Measurements from ENCODE around the gene SORL1. TPM values are rescaled to one million over a fixed set of nuclear protein-coding genes. Genes with fewer than 3 reads are reported as not detected.

SORL1 gene
- total RNA-seq, 1 donor from 2014 or later: 4.3 TPM

DNA sequence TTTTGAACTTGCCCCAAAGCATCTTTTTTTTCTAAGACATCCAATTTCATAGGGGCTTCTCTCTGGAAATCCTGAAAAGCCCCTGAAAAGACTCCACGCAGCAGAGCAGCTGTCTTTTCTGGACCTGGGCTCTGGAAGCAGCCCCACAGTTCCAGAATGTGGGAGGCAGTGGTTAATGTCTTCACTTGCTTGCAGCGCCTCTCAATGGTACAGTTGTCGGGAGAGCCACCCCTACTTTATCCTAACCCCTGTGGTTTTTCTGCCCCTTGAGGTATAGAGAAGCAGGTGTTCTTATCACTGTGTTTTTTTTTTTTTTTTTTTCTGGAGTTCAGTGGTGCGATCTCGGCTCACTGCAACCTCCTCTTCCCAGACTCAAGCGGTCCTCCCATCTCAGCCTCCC lies 84.0 kb downstream of the SORL1 start:
- DNase-seq (ENCODE audit: low read depth): no peak

GRCh38 chr11:121538054-121538453 lies 85.9 kb downstream of the SORL1 start:
- no peak for DNase-seq (ENCODE audit: low read depth)

DNA sequence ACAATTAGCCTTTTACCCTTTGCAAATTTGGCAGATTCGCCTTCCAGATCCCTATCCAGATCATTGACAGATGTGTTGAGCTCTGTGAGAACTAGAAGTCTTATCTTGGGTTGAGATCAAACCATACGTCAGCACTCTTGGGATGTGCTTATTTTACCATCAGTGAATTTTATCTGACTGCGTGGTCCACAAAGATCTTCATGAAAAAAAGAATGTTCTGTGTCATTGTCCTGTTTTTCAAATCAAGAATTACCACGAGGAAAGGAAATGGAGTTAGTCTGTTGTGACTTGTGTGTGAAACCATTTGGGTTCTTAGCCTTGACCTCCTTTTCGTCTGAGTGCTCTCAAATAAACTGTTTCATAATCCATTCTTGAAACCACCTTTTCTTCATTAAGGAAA lies 86.9 kb downstream of the SORL1 start:
- DNase-seq (ENCODE audit: low read depth): no peak

- DNase-seq (ENCODE audit: low read depth): peak; percentile 56
Measured at GRCh38 chr11:121540627-121541026, 88.5 kb downstream of the SORL1 start.

DNA sequence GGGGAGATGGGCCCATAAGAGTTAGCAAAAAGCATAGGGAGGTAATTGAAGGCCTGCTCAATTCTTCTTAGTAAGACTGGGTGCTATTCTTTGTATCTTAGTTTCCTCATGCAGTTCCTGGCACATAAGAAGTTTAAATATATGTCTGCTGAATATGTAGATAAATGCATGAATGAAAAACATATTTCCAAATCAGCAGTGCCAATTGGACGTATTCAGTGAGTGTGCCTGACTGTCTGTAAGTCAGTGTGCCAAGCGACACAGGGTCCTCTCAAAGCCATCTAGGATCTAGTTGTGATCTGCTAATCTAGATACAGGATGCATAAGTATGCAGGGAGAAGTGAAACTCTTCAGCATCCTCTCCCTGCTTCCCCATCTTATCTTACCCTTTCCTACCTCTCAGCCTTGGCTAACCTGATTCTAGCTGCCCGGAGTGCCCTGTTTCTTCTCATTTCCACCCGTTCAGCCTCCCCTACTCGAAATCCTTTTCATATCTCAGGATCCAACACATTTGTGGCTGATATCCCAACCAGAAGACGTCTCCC lies 91.8 kb downstream of the SORL1 start:
- no peak for DNase-seq (ENCODE audit: low read depth)

- no peak for DNase-seq (ENCODE audit: low read depth)
Measured at GRCh38 chr11:121544956-121545355, 92.8 kb downstream of the SORL1 start.

DNA sequence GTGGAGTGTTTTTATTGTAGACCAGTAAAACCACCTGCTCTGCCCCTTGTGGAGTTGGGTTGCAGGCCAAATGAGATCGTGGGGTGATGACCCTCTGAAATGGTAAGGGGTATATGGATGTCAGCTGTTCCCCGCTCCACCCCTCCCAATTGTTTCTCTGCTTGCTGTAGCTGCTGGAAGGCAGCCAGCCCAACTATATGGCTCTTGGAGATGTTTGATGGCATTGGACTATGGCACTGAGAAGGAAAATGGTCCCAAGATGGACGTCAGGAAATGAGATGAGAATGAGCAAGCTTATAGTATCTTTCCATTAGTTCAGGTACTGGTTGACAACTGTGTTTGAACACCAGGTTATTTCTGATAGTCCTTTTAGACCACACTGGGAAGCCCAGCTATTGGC lies 95.5 kb downstream of the SORL1 start:
- no peak for DNase-seq (ENCODE audit: low read depth)

GRCh38 chr11:121550247-121551030 lies 98.3 kb downstream of the SORL1 start:
- DNase-seq (ENCODE audit: low read depth): no peak

GRCh38 chr11:121551463-121551862 lies 99.3 kb downstream of the SORL1 start:
- no peak for DNase-seq (ENCODE audit: low read depth)

DNA sequence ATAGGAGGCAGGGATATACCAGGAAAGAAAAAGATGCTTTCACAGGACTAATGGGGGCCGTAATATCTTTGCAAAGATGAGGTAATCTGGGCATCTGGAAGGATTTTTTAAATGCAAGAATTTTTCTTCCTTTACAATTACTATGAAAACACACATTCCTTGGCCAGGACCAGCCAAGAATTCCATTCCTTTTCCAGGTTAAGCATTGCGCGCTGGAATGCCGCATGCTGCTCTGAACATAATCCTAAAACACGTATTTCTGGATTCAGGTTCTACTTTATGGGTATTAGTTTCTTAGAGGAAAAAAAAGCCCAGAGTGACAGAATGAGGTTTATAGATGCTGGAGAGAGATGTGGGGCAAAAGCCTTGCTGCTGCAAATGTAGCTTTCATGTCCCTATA lies 100.0 kb downstream of the SORL1 start:
- no peak for DNase-seq (ENCODE audit: low read depth)

DNA sequence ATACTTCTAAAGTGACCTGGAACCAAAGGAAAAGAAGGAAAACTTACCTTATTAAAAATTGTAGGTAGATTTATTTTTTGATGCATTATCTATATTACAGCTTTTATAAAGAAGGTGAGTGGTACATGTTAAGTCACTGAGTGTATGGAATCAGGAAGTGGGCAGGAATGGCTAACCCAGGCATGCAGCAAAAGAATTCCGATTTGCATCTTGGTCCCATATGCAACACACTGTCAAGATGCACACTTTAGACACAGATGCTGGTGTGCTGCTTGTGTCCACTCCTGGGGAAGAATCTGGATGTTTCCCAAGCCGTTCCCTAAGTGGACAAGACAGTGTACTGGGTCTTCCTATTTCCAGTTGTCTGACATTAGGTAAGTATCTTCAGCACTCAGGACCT lies 100.5 kb downstream of the SORL1 start:
- DNase-seq (ENCODE audit: low read depth): no peak

- no peak for DNase-seq (ENCODE audit: low read depth)
Measured at GRCh38 chr11:121553389-121553788, 101.3 kb downstream of the SORL1 start.

DNA sequence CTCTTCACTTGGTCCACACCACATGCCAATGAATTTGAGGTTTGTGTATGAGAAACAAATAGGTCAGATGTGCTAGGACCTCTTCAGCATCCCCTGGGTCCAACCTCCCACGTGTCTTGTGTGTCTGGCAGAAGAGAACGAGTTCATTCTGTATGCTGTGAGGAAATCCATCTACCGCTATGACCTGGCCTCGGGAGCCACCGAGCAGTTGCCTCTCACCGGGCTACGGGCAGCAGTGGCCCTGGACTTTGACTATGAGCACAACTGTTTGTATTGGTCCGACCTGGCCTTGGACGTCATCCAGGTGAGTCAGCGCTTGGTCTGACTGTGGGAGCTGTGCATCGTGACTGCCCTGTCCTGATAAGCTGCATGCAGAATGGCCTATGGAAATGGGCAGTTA lies 101.7 kb downstream of the SORL1 start:
- peak; percentile 27 for DNase-seq (ENCODE audit: low read depth)

GRCh38 chr11:121554552-121554951 lies 102.4 kb downstream of the SORL1 start:
- no peak for DNase-seq (ENCODE audit: low read depth)

DNA sequence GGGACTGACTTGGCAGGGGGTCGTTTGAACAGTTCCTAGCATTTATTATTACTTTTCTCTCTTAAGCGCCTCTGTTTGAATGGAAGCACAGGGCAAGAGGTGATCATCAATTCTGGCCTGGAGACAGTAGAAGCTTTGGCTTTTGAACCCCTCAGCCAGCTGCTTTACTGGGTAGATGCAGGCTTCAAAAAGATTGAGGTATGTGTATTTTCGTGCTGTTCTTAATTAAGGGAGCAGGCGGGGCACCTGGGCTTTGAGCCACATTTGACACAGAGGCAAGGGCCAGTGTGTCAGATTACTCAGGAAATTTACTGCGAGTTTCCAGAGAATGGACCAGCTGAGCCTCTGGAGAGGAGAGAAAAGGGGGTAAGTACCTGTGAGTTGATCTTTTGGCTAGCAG lies 103.0 kb downstream of the SORL1 start:
- DNase-seq (ENCODE audit: low read depth): no peak

GRCh38 chr11:121556937-121557336 lies 104.8 kb downstream of the SORL1 start:
- DNase-seq (ENCODE audit: low read depth): no peak

GRCh38 chr11:121557348-121557747 lies 105.2 kb downstream of the SORL1 start:
- peak; percentile 80 for DNase-seq (ENCODE audit: low read depth)

- no peak for DNase-seq (ENCODE audit: low read depth)
Measured at GRCh38 chr11:121559606-121560200, 107.6 kb downstream of the SORL1 start.

DNA sequence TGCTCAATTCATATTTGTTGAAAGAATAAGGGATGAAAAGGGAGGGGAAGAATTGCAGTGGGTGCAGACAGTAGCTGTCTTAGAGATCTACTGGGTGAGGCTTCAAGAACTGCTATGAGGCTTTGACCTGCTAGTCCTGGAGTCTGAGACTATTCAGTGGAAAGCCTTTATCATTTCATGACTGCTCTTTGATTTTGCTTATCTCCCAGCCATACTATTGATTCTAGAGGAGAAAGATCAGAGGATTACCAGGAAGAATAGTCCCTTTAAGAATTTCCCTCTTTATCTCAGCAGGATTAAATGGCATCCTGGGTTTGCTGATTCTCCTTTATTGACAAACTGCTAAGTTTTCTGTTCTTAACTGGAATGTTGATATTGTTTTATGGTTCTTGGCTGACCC lies 108.1 kb downstream of the SORL1 start:
- DNase-seq (ENCODE audit: low read depth): no peak

DNA sequence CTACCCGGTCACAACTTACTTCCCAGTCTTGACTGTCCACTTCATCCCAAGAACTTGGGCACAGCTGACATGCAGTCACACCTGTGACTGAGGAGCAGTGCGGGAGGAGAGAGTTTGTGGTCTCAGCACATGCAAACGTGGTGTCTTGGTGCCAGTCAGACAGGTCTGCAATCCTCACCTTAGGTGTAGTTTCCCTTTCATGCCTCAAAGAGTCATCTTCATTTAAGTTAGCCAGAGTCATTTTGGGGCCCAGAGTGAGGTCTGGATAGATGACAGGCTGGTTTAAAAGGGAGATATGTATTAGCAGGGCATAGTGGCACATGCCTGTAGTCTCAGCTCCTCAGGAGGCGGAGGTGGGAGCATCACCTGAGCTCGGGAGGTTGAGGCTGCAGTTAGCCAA lies 109.1 kb downstream of the SORL1 start:
- no peak for DNase-seq (ENCODE audit: low read depth)

- DNase-seq (ENCODE audit: low read depth): no peak
Measured at GRCh38 chr11:121561716-121562115, 109.6 kb downstream of the SORL1 start.

DNA sequence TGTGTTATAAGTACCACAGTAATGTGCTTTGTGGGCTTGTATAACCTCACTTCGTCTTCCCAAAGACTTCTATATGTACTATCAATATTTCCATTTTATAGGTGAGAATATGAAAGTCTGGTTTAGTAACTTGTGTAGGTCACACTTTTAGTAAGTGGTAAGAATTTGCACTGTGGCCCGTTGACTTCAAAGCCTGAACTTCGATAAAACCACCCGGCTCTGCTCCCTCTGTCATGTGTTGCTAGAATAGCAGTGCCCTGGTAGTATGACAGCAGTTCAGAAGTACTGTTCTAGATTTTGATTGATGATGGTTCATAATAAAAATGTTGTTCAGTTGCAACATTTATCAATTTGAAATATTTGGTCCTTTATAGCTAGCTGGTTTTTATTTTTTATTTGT lies 110.9 kb downstream of the SORL1 start:
- DNase-seq (ENCODE audit: low read depth): no peak

All from renal cortical epithelial cell (primary cell).